Trophoblast cell (in vitro differentiated cells and primary cell): ENCODE results near the gene ARHGAP27.

ENCODE experiments used
- DNase-seq, 2 donors: peaks; one replicate each; pipeline ENCODE4 v3.0.0-alpha.2; 2016
- H2AFZ ChIP-seq: 2 replicates; pipeline ENCODE4 v1.6.1; 2013; ENCODE audit warnings: low read length, moderate library complexity, mild to moderate bottlenecking; ENCODE audit not compliant: insufficient read depth, poor library complexity
- H2AK5ac ChIP-seq: 2 replicates; pipeline ENCODE4 v1.6.1; 2013; ENCODE audit warnings: mild to moderate bottlenecking, low read length
- H2BK120ac ChIP-seq: 2 replicates; pipeline ENCODE4 v1.6.1; 2013; ENCODE audit warnings: low read length, mild to moderate bottlenecking, moderate library complexity; ENCODE audit not compliant: insufficient read depth, poor library complexity
- H2BK12ac ChIP-seq: 2 replicates; pipeline ENCODE4 v1.6.1; 2013; ENCODE audit warnings: mild to moderate bottlenecking, low read length, moderate library complexity
- H2BK5ac ChIP-seq: 2 replicates; pipeline ENCODE4 v1.6.1; 2013; ENCODE audit warnings: low read length, low read depth, moderate library complexity, mild to moderate bottlenecking; ENCODE audit not compliant: poor library complexity
- H3K14ac ChIP-seq: 2 replicates; pipeline ENCODE4 v1.6.1; 2013; ENCODE audit warnings: mild to moderate bottlenecking, low read length
- H3K18ac ChIP-seq: 2 replicates; pipeline ENCODE4 v1.6.1; 2013; ENCODE audit warnings: mild to moderate bottlenecking, low read length
- H3K23ac ChIP-seq: 2 replicates; pipeline ENCODE4 v1.6.1; 2013; ENCODE audit warnings: low read length
- H3K27ac ChIP-seq: 2 replicates; pipeline ENCODE4 v1.5.1; 2013; ENCODE audit warnings: low read depth, mild to moderate bottlenecking, inconsistent platforms, low read length, moderate library complexity
- H3K27me3 ChIP-seq: 2 replicates; pipeline ENCODE4 v1.6.1; 2013; ENCODE audit warnings: inconsistent platforms, mild to moderate bottlenecking, low read length, moderate library complexity; ENCODE audit not compliant: insufficient read depth
- H3K36me3 ChIP-seq, 2 experiments: 1 replicate in 1 of 2; 2 replicates in 1 of 2; pipeline ENCODE4 v1.6.1; 2013; ENCODE audit warnings: low read length in 2 of 2, mild to moderate bottlenecking in 2 of 2, moderate library complexity in 1 of 2; ENCODE audit not compliant: insufficient read depth in 2 of 2, control insufficient read depth in 1 of 2
- H3K4ac ChIP-seq: 2 replicates; pipeline ENCODE4 v1.6.1; 2013; ENCODE audit warnings: low read depth, mild to moderate bottlenecking, low read length, moderate library complexity
- H3K4me1 ChIP-seq, 2 experiments: 1 replicate in 1 of 2; 2 replicates in 1 of 2; pipeline ENCODE4 v1.6.1; 2013; ENCODE audit warnings: low read length in 2 of 2, mild to moderate bottlenecking in 2 of 2, moderate library complexity in 1 of 2; ENCODE audit not compliant: insufficient read depth in 2 of 2, control insufficient read depth in 1 of 2
- H3K4me2 ChIP-seq: 2 replicates; pipeline ENCODE4 v1.6.1; 2013; ENCODE audit warnings: inconsistent platforms, mild to moderate bottlenecking, low read length, moderate library complexity
- H3K4me3 ChIP-seq: 2 replicates; pipeline ENCODE4 v1.5.1; 2013; ENCODE audit warnings: mild to moderate bottlenecking, low read depth, low read length, inconsistent platforms
- H3K79me1 ChIP-seq: one replicate; pipeline ENCODE4 v1.6.1; 2013; ENCODE audit warnings: low read length
- H3K79me2 ChIP-seq: 2 replicates; pipeline ENCODE4 v1.6.1; 2013; ENCODE audit warnings: low read length, mild to moderate bottlenecking; ENCODE audit not compliant: control insufficient read depth, insufficient read depth, poor library complexity
- H3K9ac ChIP-seq: 2 replicates; pipeline ENCODE4 v1.6.1; 2013; ENCODE audit warnings: mild to moderate bottlenecking, low read length
- H3K9me3 ChIP-seq: 2 replicates; pipeline ENCODE4 v1.6.1; 2013; ENCODE audit warnings: low read depth, mild to moderate bottlenecking, control low read depth, inconsistent platforms, low read length; ENCODE audit not compliant: insufficient read depth
- H4K12ac ChIP-seq: 2 replicates; pipeline ENCODE4 v1.6.1; 2013; ENCODE audit warnings: low read depth, mild to moderate bottlenecking, low read length, moderate library complexity
- H4K8ac ChIP-seq: 2 replicates; pipeline ENCODE4 v1.6.1; 2013; ENCODE audit warnings: low read depth, mild to moderate bottlenecking, low read length, moderate library complexity
- H4K91ac ChIP-seq: one replicate; pipeline ENCODE4 v1.6.1; 2013; ENCODE audit warnings: low read depth, mild to moderate bottlenecking, low read length, moderate library complexity
- WGBS: extraction: QIAGEN DNeasy Blood & Tissue Kit; methylation state at CpG from one replicate; pipeline ENCODE4 v1.1.7; 2013; ENCODE audit warnings: missing lambda C conversion rate; ENCODE audit not compliant: insufficient read length, insufficient coverage; ENCODE audit errors: extremely low coverage; 5-methylcytosine and 5-hydroxymethylcytosine counted together

ARHGAP27 gene

DNA sequence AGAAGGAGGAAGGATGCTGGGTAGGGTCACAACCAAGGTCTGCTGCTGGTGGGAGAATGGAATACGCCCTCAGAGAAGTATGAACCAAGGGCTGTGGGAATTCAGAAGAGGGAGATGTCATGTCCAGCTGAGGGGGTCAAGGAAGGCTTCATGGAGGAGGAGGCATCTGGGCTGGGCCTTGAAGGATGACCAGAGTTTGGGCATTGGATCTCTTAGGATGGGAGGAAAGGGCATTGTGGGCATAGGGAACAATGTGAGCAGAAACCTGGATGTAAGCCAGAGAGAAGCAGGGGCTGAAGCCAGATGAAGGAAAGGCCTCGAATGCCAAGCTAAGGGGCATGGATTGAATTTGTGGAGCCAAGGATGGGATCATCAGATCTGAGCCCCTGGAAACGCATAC lies 66.6 kb downstream of the ARHGAP27 start:
- no peak overlapping the region for H3K23ac ChIP-seq
- no peak overlapping the region for H2AFZ ChIP-seq
- no peak overlapping the region for H3K9ac ChIP-seq
- H2BK12ac ChIP-seq, result no peak overlapping the region
- no peak overlapping the region for H3K4me3 ChIP-seq
- H3K18ac ChIP-seq, result no peak overlapping the region
- no peak overlapping the region for H2AK5ac ChIP-seq
- H4K12ac ChIP-seq, result no peak overlapping the region
- no peak overlapping the region for H2BK120ac ChIP-seq
- no peaks in the 10 kb centered on the region for H3K27me3 ChIP-seq
- no peak for DNase-seq
- peaks cover 10 to 11% of the 10 kb centered on the region in 2 experiments for H3K4me1 ChIP-seq
- no CpG with 5 or more reads among the region's 3 CpGs for WGBS
- H3K14ac ChIP-seq, result no peak overlapping the region
- H2BK5ac ChIP-seq, result no peak overlapping the region
- H3K79me1 ChIP-seq, result peaks cover 2% of the 10 kb centered on the region
- no peaks in the 10 kb centered on the region for H3K9me3 ChIP-seq
- no peak overlapping the region for H3K4me2 ChIP-seq
- no peaks in the 10 kb centered on the region for H3K79me2 ChIP-seq
- H3K27ac ChIP-seq, result no peak overlapping the region
- H3K4ac ChIP-seq, result no peak overlapping the region
- H4K91ac ChIP-seq, result no peak overlapping the region
- H3K36me3 ChIP-seq, result no peaks in the 10 kb centered on the region
- H4K8ac ChIP-seq, result no peak overlapping the region

DNA sequence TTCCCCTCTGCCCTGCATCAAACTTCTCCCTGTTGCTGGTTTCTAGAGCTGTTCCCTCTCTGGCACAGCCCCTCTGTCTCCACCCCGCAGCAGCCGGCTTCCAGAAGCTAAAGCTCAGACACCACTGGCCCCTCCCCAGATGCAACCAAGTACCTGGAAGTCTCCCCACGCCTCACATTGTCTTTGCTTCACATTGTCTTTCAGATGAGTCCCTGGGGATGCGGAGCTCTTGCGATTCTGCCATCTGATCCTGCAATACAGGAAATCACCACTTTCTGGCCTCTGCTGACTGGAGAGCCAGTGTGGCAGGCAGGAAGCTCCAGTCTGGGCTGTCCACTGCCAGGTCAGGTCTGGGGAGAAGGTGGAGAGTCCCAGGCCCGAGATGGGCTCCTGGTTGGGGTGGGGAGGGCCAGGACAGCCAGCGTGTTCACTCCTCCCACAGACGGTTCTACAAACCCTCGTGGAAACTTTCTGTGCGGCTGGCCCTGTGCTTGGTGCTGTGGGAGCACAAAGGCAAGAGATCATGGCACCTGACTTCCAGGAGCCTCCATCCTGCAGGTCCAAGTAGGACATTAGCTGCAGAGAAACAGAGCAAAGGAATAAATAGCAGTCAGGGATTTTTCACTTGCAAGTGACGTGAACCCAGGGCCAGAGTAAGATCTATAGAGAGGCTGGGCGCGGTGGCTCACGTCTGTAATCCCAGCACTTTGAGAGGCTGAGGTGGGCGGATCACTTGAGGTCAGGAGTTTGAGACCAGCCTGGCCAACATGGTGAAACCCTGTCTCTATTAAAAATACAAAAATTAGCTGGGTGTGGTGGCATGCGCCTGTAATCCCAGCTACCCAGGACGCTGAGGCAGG lies 67.9 kb downstream of the ARHGAP27 start:
- peak in 1 of 2 donors; percentile 46 for DNase-seq
- no peak overlapping the region for H4K91ac ChIP-seq
- H3K27ac ChIP-seq, result no peak overlapping the region
- H3K27me3 ChIP-seq, result no peaks in the 10 kb centered on the region
- no peaks in the 10 kb centered on the region for H3K36me3 ChIP-seq
- H3K4me3 ChIP-seq, result no peak overlapping the region
- no peak overlapping the region for H3K4me2 ChIP-seq
- peak overlapping the region; percentile 43 for H2AFZ ChIP-seq
- H3K9ac ChIP-seq, result no peak overlapping the region
- H3K23ac ChIP-seq, result no peak overlapping the region
- H3K18ac ChIP-seq, result no peak overlapping the region
- H4K12ac ChIP-seq, result no peak overlapping the region
- H3K14ac ChIP-seq, result no peak overlapping the region
- no peak overlapping the region for H2BK120ac ChIP-seq
- H2BK12ac ChIP-seq, result no peak overlapping the region
- peaks cover 8 to 9% of the 10 kb centered on the region in 2 experiments for H3K4me1 ChIP-seq
- no peaks in the 10 kb centered on the region for H3K9me3 ChIP-seq
- no CpG with 5 or more reads among the region's 17 CpGs for WGBS
- H4K8ac ChIP-seq, result peak overlapping the region; percentile 55
- no peaks in the 10 kb centered on the region for H3K79me2 ChIP-seq
- no peaks in the 10 kb centered on the region for H3K79me1 ChIP-seq
- no peak overlapping the region for H2BK5ac ChIP-seq
- no peak overlapping the region for H2AK5ac ChIP-seq
- H3K4ac ChIP-seq, result no peak overlapping the region

DNA sequence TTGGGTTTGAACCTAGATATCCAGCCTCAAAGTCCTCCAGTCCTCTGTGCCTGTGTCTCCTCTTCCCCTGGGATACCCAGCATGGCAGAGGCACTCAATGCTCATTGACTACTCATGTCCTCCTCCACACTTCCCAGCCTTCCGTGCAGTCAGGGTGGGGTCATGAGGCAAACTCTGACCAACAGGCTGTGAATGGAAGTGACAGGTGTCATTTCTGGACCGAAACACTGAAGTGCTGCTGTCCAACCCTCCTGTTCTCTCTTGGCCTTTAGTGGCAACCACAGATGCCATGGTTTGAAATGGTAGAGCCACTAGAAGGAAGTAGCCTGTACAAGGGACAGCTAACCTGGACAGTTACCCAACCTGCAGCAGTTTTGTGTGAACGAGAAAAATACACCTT lies 69.2 kb downstream of the ARHGAP27 start:
- H3K79me1 ChIP-seq, result no peaks in the 10 kb centered on the region
- no peaks in the 10 kb centered on the region for H3K27me3 ChIP-seq
- no CpG with 5 or more reads among the region's 3 CpGs for WGBS
- H3K4me1 ChIP-seq, result peaks cover 8 to 9% of the 10 kb centered on the region in 2 experiments
- no peak overlapping the region for H4K8ac ChIP-seq
- H2BK5ac ChIP-seq, result no peak overlapping the region
- no peak overlapping the region for H2BK12ac ChIP-seq
- no peak overlapping the region for H3K9ac ChIP-seq
- H2BK120ac ChIP-seq, result no peak overlapping the region
- H3K4me3 ChIP-seq, result no peak overlapping the region
- H3K23ac ChIP-seq, result no peak overlapping the region
- H3K36me3 ChIP-seq, result no peaks in the 10 kb centered on the region
- no peak overlapping the region for H4K91ac ChIP-seq
- H3K4ac ChIP-seq, result no peak overlapping the region
- no peak overlapping the region for H2AK5ac ChIP-seq
- no peaks in the 10 kb centered on the region for H3K79me2 ChIP-seq
- H3K18ac ChIP-seq, result no peak overlapping the region
- no peak for DNase-seq
- H3K4me2 ChIP-seq, result no peak overlapping the region
- H3K14ac ChIP-seq, result no peak overlapping the region
- no peak overlapping the region for H3K27ac ChIP-seq
- H2AFZ ChIP-seq, result no peak overlapping the region
- no peak overlapping the region for H4K12ac ChIP-seq
- no peaks in the 10 kb centered on the region for H3K9me3 ChIP-seq

DNA sequence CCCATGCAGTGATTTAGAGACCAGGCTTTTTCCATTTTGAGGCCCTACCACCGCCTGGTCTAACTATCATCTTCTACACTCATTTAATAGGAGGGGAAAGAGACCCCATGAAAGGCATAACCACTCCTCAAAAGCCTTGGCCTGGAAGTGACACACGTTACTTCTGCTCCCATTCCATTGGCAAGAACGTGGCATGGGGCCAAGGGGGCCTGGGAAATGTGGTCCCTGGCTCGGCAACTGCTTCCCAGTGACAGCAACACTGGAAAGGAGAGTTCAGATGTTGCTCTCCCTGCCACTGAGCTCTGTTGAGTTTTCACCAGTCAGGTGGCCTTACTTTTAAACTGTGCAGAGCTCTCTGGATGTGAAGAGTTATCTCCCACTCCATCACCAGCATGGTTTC lies 70.7 kb downstream of the ARHGAP27 start:
- H3K79me2 ChIP-seq, result no peaks in the 10 kb centered on the region
- H3K4me2 ChIP-seq, result no peak overlapping the region
- no peak overlapping the region for H3K4ac ChIP-seq
- no peak overlapping the region for H3K9ac ChIP-seq
- no peak overlapping the region for H3K27ac ChIP-seq
- H2BK12ac ChIP-seq, result no peak overlapping the region
- no peak overlapping the region for H2BK120ac ChIP-seq
- no peak overlapping the region for H4K91ac ChIP-seq
- DNase-seq, result no peak
- no peak overlapping the region for H3K23ac ChIP-seq
- peaks cover 6 to 9% of the 10 kb centered on the region in 2 experiments for H3K4me1 ChIP-seq
- no peaks in the 10 kb centered on the region for H3K9me3 ChIP-seq
- no peak overlapping the region for H2AFZ ChIP-seq
- no CpG with 5 or more reads among the region's 4 CpGs for WGBS
- no peaks in the 10 kb centered on the region for H3K27me3 ChIP-seq
- no peak overlapping the region for H3K18ac ChIP-seq
- no peaks in the 10 kb centered on the region for H3K36me3 ChIP-seq
- no peak overlapping the region for H3K14ac ChIP-seq
- no peak overlapping the region for H3K4me3 ChIP-seq
- H2BK5ac ChIP-seq, result no peak overlapping the region
- no peak overlapping the region for H4K12ac ChIP-seq
- no peak overlapping the region for H4K8ac ChIP-seq
- no peaks in the 10 kb centered on the region for H3K79me1 ChIP-seq
- no peak overlapping the region for H2AK5ac ChIP-seq
